GM12873 (cell line): ENCODE data around the gene SHISA8.

ENCODE experiments used
- TF ChIP-seq, protein P1 (sequence below): IDR thresholded peaks from 2 replicates; pipeline ENCODE4 v1.5.1; 2012; ENCODE audit warnings: low read depth, mild to moderate bottlenecking, moderate library complexity, low read length, control low read depth; ENCODE audit not compliant: insufficient read depth; ENCODE audit errors: missing control alignments

The SHISA8 gene

DNA sequence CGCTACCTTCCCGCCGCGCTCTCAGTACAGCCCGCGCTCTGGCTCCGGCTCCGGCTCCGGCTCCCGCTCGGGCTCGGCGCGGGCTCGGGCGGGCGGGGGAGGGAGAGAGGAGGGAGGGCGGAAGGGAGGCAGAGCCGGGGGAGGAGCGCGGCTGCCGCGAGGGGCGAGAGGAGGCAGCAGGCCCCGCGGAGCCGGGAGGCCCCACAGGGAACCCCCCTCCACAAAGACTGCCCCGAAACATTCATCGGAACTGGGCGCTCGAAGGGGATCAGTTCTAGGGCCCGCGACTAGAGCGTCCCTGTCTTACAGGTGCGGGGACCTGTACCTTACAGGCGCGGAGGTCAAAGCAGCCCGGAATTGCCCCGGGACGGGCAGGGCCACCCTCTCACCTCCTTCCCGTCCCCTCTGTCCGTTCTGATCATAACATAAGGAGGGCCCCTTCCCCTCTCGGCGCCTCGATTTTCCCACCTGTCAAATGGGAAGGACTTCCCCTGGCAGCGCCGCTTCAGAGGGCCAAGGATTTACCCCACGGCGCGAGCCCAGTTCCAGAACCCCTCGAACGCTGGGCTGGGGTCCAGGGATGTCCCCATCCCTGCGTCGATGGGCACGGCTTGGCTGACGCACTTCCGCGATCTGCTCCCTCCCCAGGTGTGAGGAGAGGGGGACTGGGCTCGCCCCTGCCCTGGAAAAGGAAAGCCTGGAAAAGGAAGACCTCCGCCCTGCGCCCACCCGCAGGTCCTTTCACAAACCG is at the start of gene SHISA8:
Gene SHISA8, minus strand, starts transcription at position 40 of the 751 bp plus-strand sequence. CDS start 407 bp downstream, outside the sequence.
- TF ChIP-seq, protein P1, sequence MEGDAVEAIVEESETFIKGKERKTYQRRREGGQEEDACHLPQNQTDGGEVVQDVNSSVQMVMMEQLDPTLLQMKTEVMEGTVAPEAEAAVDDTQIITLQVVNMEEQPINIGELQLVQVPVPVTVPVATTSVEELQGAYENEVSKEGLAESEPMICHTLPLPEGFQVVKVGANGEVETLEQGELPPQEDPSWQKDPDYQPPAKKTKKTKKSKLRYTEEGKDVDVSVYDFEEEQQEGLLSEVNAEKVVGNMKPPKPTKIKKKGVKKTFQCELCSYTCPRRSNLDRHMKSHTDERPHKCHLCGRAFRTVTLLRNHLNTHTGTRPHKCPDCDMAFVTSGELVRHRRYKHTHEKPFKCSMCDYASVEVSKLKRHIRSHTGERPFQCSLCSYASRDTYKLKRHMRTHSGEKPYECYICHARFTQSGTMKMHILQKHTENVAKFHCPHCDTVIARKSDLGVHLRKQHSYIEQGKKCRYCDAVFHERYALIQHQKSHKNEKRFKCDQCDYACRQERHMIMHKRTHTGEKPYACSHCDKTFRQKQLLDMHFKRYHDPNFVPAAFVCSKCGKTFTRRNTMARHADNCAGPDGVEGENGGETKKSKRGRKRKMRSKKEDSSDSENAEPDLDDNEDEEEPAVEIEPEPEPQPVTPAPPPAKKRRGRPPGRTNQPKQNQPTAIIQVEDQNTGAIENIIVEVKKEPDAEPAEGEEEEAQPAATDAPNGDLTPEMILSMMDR, result no peak

DNA sequence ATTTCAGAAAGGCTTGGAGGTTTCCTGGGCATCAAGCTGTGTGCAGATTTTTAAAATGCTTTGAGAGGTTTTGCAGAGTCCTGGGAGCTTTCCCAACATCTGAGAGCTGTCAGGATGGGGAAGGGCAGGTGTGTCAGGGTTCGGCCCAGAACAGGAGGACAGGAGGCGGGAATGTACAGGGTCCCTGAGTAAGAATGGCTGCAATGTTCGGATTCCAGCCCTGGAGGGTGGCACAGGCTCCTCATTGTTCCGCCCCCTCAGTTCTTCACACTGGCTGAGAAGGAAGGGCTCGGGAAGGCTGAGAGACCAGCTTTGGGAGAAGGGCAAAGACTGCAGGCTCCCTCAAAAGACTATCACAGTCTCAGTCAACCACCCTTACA is 49.2 kb upstream of the SHISA8 start:
- TF ChIP-seq, protein P1, result no peak

DNA sequence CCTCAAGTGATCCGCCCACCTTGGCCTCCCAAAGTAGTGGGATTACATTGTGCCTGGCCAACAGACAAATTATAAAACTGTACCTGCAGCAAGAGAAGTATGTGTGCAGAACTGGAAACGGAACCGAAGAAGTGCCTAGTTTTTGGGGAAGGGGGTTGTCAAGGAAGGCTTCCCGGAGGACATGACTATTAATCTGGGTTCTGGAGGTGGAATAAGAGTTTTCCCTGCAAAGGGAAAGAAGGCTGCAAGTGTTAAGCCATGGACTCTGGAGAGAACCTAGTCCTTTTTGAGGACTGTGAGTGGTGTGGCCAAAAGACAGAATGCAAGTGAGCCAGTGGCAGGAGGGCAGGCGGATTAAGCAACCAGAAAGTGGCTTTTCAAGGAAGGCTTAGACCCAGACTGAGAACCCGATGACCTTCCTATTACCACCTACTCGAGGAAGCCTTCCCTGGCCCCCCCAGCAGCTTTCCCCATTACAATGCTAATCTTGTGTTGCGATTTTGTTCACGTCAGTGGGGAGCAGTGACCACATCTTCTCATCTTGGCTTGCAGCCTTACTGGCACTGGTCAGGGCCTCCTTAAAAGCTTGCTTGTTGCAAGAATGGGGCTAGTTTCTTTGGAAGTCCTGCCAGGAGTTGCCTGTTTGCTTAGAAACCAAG is 48.7 kb upstream of the SHISA8 start:
- TF ChIP-seq, protein P1, result no peak

DNA sequence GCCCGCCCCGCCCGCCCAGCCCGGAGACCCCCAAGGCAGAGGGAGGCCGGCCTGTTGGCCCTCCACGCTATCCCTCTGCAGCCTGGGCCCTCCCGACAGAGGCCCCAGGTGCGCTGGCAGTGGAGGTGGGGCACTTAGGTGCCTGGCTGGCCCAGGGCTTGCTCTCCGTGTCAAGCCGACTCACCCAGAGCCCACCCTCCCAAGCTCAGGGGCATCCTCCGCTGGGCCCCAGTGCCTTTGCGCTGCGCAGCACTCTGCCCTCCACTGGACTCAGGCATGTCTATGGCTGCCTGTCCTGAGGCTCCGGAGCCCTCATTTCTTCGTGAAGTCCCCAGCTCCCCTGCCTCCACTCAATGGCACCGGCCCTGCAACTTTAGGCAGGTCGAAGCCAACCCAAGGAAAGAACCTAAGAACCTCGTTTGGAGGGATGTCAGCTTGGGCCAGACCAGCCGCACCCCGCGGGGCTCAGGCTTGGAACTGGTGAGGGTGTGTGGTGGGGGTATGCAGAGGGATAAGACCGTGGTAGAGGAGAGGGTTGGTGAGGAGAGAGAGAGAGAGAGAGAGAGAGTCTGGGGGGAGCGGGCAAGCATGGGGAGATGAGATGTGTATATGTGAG is 43.2 kb upstream of the SHISA8 start:
- TF ChIP-seq, protein P1, result no peak

DNA sequence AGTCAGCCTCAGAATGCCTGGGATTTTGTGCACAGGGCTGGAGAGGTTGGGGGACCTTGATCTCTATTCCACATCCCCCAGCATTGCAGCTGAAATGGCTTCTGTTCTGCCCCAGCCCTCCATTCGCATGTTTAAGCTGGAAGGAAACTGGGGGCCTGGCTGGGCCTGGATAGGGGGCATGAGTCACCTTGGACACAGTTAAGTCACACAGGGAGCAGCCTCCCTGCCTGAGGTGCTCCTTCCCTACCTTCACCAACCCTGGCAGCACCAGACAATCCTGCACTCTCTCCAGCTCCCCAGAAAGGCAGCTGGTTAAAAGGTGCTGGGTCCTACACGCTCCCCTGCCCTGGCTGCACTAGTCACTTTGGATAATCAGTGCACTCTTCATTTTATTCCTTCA is 37.8 kb upstream of the SHISA8 start:
- TF ChIP-seq, protein P1, result no peak

DNA sequence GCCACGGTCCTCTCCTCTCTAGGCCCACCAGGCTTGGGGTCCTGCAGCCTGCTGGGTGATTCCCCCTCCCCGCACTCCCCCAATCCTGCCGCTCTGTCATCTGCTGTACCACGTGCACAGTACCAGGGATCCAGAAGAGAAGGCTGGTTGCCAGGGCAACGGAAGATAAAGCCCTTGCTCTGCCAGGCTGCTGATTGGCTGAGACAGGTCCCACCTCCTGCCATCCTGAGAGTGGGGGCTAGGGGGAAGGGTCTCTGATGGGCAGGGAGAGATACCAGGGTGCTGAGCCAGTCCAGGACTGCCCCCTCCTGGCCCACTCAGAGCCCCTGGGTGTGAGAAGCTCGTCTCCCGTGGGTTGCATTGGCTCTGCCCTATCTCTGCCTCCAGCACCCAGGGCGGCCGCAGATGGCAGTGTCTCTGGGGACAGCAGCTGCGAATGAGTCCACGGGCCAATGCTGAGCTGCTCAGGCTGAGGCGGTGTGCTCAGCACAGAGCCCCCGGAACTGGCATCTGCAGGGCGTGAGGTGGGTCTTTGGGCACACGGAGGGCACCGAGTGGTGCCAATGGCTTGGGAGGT is 37.1 kb upstream of the SHISA8 start, which contains the start of gene SMIM45:
Gene SMIM45, plus strand, starts transcription at position 253 of the 577 bp plus-strand sequence.
- TF ChIP-seq, protein P1, result peak; percentile 4

DNA sequence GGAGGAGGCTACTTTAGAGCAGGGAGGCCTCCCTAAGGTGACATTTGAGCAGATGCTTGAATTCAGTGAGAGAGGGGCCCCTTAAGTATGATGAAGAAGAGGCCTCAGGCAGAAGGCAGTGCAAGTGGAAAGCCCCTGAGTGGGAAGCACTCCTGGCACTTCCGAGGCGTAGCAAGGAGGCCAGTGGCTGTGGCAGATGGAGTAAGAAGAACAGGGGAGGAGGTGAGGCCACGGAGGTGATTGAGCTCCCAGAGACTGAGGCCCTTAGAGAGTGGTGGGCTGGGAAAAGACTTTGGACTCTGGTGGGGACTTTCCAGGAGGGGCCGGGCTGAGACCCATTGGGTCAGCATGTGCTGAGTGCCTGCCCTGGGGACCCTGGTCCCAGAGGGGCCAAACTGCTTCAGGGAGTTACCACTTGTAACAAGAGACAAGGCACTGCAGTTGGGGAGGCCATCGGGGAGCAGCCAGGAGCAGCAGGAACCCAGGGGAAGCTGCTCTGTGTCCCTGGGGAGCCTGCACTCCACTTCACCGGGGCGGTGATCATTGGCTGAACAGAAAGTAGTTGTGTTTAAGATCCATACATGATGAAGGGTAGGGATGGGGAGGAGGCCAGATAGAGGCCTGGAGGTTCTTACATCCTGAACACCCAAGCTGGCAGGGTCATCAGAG is 34.6 kb upstream of the SHISA8 start:
- TF ChIP-seq, protein P1, result no peak
